NCI-H128 (cell line): Measurements from ENCODE around the gene IQSEC1.

ENCODE experiments used
- DNase-seq: peaks from one replicate; lab custom pipeline; 2025; ENCODE audit not compliant: unreplicated experiment; lab: John Stamatoyannopoulos, UW

The IQSEC1 gene

DNA sequence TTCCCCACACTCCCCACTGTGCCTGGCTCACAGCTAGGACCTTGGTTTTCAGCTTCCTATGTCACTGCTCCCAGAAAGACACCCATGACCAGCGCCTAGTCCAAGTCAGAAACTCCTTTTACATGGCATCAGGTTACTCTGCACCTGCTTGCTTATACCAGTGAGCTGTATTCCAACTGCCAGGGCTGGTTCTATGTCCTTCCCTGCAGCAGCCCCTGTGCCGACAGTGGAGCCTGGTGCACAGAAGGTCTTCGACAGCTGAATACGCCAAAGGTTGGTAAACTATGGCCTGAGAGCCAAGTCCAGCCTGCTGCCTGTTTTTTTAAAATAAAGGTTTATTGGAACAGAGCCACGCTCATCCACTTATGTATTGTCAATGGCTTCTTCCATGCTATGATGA, 102.5 kb downstream of the IQSEC1 start:
- DNase-seq = peak; percentile 8

DNA sequence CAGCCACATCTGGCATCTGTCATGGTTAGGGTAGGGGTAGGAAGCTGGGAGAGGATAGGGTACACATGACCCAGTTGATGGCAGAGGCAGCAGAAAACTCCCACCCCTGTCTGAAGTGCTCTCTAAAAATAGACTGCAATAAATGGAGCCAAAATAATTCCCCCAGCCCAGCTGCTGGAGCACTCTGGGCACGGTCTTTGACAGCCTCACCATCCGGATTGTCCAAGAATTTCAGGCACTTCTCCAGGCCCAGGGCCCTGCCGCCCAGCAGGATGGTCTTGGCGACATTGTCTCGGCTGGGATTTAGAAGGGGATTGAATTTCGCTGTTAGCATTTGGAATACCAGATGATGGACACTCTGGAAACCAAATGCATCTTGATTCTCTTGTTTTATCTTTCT, 103.7 kb downstream of the IQSEC1 start:
- DNase-seq = no peak

DNA sequence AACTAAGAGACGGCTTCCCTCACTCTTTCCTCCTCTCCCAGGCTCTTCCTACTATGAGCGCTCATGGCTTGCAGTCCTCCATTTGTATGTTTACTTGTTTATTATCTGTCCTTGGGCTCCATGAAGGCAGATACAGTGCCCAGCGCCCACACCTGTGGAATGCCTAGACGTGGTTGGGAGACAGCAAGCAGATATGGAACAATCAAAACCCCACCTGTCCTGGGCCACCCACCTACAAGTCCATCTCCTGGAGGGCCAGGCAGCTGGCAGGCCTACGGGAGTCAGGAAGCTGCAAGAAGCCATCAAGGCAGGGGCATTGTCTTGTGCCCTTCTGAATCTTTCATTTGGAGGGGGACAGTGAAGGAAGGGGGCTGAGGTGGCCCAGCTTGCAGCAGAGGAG, 104.7 kb downstream of the IQSEC1 start:
- no peak for DNase-seq

DNA sequence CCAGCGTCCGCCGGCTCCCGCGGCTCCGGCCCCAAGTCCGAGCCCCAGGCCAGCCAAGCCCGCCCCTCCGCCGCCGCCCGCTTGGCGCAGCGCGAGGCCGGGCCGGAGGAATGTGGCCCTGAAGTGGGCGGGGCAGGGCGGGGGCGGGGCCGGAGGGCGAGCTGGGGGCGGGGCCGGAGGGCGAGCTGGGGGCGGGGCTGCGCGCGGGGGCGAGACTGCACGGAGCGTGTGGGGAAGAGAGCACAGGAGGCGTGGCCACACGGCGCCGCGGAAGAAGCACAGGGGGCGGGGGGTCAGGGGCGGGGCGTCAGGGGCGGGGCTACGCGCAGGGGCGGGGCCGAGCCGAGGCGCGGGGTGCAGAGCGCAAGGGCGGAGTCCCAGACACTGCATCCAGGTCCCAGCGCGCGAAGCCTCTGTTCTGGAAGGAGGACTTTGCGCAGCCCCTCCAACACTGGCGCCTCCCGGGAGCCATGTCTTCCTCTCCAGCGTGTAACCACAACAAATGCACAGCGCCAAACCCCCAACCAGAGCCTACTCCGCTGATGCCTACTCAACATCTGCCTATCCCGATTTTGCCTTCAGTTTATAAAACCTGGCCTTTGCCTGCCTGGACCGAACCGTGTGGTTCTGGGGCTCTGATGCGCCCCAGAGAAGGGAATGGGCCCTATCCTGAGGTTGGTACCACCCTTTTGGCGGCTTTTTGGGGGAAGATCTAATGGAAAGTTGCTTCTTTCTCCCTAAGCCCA, 105.5 kb downstream of the IQSEC1 start:
- DNase-seq = no peak

DNA sequence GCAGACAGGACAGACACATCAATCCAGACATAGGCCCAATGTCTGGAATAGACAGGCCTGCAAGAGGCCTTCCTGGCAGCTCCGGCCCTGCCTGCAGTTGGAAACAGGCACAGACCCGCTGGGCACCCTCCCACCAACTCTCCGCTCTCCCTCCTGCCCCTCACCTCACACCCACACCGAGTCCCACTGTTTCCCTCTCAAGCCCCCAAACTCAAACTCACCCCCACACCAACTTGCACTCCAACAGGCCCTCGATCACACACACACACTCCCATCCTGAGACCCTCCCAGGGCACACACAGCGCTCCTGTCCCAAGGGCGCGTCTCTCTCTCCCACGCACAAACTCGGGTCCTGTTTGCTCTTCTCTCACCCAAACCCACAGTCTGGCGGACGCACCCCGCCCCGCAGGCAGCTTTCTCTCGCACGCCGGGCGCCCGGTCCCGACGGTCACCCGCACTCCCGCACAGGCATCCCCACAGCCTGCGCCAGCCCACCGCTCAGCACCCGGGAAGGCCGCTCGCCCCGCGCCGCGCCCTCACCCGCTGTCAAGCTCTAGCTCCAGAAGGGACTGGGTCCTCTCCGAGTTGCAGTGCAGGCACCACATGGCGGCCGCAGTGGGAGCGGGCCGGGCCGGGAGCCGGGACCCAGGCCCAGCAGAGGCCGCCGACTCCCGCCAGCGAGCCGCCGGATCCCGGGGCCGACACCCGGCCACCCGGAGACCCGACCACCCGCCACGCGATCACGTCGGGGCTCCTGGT, 106.2 kb downstream of the IQSEC1 start:
- DNase-seq = no peak

DNA sequence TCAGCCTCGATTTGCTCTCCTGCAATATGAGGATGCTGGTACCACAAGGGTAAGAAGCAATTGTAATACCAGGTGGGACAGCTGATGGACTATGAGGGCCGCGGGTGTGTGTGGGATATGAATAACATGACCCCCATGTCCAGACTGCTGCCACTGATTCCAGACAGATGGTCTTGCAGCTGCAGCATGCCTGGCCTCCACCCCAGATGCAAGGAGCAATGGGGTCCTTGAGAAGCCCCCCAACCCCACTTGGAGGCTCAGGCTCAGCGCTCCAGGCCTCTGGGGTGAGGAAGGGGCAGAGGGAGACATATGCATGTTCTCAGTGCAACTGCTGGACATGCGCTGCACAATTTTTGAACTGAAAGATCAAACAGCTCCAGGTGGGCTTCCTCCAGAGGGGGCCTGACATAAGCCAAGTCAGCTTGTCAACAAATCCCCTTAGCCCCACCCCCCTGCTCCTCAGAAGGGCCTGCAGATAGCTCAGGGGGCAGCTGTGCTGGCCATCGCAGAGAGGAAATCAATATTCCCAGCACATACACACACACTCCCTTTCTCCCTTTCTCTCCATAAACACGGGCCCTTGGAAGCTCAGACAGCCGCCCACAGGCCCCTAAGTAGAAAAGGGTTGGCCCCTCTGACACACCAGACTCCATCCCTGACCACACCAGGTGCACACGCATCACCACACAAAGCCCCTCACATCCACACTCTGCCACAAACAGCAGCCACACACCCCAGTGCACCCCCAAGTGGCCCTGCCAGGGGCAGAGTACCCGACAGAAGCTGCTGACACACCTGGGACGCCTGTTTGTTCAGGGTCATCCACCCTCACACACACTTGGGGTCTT, 107.0 kb downstream of the IQSEC1 start:
- DNase-seq = no peak

DNA sequence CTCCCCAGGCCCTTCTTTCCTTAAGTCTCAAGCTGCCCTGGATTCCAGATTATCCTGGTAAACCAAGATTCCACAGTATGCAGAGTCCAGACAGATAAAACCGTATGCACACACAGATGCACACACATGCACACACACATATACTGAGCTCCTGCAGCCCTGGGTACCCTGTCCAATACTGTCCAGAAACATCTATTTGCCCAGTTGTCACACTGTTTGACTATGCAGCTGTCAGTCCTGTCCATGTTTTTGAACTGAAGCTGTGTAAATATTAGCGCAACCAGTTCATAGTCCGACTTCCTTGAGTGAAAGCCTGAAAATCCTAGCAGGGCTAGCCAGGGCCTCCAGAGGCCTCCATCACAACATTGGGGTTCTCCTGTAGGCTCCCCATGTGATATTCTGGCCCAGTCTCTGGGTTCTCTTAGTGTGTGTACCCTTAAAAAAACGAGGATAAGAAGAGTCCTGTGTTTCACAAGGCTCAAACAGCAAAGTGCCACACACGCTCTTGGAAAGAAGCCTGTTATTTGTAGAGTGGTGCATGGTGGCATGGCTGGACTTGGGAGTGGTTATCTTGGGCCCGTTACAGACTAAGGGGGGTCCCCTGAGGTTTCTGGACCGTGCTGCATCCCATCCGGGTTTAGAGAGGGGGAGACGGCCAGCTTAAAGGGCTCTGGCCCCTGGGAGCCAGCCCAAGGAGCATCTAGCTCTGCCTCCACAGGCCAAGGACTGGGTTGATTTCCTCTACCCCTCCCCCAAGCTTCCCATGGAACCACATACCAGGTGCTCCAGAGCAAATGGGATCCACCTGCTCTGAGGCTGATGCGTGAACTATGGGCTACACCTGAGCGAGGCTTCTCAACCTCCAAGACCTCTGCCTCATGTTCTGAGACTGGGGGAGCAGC, 108.3 kb downstream of the IQSEC1 start:
- DNase-seq = no peak

DNA sequence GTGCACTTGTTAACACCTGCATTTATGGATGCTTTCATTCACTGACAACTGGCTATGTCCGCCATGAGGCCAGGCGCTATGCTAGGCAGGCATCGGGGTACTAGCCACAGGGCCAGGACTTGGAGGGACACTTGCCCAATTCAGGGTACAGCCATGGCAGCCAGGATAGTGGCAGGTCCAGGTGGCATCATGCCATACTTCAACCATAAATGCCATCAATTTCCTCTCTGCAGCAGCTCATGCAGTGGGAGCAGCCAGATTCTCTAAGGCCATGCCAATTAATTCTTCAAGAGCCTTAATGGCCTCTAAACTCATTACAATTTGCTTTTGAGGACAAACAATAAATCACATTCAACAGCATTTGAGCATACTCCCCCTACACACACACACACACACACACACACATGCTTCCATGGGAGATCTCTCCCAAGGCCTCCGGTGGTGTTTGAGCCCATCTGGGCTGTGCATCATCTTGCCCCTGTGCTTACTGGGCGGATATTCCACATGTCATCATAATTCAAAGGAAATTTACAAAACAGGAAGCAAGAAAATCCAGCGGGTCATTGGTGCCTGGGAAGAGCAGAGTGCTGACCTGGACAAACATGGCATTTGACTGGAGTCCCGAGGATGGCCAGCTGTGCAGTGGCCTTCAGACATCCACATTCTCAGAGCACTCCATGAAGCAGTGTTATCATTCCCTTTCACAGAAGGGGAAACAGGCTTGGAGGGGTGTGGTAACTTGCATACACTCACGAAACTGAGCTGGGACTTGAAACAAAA, 109.1 kb downstream of the IQSEC1 start:
- DNase-seq = no peak

DNA sequence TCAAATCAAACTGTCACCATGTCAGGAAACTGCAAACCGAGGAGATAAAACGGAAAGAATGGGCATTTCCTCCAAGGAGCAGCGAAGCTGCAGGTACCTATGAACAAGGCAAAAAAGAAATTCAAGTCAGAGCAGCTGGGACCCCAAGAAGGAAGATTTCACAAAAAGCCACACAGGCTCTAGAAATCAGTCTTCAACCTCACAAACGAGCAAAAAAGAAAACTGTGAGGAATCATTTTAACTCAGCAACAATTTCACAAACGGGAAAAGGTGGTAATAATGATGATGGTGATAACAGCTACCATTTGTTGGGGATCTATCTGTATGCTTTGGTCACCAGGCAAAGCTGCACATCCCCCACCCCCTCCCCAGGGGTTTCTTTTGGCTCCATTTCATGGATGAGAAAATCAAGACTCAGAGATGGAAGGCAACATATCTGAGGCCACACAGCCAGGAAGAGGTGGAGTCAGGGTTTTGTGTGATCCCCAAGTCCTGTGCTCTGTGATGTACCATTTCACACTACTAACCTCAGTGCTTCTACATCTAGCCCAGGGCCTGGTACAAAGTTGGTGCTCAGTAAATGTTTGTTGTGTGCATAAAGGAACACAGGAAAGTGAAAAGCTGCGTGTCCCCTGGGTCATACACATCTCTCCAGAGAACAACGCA, 109.9 kb downstream of the IQSEC1 start:
- no peak for DNase-seq

DNA sequence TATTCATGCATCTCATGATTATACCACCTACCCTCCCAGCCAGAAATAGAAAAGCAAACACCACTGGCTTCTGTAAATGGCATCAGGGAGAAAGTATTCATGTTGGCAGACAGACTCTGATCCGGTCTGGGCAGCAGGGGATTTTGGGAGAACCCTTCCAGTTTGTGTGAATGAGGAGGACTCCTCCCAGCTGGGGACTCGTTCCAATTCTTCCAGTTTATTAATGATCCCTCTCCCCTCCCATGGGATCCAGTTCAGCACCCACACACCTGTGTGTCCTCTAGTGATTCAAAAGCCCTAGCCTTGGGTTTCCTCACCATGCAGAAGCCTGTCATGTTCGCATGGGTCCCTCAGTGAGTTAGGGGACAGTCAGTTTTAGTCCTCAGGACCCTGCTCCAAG, 110.9 kb downstream of the IQSEC1 start:
- no peak for DNase-seq

DNA sequence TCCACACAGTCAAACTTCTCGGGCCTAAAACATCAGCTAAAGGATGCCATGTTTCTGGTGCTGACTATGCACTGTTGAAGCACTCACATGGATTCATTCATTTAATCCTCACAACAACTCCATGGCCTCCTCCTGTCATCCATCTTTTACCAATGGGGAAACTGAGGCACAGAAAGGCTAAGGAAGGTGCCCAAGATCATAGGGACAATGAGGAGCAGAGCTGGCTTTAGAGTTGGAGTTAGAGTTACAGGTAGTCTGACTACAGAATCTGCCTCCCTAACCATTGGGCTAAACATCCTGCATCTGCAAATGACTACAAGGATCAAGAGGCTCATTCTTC, 111.6 kb downstream of the IQSEC1 start:
- no peak for DNase-seq

DNA sequence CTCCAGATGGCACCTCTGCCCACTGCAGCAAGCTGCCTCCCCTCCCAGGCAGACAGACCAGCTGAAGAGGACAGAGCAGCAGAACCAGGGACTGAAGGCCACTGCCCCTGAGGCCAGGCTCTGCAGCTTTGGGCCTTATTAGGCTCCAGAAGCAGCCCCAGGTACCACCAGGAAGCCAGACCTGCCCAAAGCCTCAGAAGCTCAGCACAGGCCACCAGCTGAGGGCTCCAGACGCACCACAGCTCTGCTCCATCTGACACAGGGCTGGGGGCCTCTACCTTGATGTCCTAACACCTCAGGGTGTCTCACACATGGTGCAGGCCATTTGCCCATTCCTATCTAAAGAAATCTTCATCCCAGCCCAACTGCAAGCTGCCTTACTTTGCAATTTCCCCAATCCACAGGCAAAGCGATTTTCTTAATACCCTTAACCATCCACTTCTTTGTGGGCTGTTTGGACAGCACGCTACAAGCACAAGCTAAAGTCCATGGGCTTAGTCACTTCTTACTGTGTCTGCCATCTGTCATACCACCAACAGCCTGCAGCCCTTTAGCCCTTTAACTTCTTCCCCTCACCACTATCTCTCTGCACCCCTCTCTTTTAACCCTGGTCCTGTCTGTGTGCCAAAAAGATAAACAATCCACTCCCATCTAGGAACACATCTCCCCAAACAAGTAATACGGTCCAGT, 112.1 kb downstream of the IQSEC1 start:
- DNase-seq = no peak

DNA sequence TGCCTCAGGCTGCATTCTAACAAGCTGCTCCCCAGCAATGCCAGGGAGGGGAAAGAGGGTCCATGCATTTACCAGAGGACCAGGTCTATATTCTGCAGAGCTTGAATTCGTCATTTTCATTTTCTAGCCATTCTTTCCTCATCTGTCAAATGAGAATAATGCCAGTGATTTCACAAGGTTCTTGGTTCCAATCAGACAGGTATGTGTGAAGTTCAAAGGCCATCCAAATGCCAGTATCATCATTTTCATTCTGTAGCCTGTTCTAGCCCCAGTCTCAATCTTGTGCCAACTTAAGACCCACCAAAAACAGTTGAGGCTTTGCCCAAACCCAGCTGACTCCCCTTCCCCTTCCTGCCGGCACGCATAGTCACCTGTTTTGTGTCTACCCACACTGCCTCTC, 112.7 kb downstream of the IQSEC1 start:
- no peak for DNase-seq

DNA sequence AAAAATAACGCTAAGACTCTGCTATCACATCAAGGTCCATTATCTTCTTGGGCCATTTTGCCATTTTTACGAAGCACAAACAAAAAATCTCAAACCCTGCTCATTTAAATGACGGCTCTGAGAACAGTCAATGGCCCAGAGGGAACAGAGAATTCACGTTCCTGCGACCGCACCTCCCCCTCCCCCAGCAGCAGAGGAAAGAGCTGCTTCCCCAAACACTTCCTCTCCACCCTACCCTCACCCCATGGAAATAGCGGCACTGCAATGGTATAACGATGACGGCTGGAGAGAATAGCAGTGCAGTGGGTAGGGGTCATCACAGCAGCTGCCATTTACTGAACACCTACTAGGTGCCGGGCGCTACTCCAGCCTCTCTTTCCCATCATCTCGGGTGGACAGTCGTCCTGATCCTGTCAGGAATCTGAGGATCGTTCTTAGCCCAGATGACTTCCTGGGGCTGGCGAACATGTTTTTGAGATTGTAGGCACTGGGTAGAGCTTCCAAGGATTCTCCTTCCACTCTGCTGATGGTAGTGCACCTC, 113.3 kb downstream of the IQSEC1 start:
- no peak for DNase-seq

DNA sequence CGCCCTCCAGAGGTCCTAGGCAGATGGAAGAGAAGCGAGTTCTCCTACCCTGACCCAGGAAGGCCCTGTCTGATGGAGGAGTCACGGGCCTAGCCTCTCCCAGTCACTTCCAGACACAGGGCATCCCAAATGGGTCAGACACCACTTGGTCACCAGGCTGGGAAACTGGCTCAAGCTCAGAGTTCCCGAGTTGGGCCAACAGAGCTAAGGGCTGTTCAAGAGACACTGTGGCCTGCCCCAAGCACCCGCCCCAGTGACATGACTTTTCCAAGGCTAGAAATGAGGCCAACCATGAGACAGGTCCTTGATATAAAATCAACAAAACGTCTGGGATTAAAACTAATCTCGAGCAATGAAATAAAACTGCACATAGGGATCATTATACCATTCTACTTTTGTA, 113.8 kb downstream of the IQSEC1 start:
- DNase-seq = no peak

DNA sequence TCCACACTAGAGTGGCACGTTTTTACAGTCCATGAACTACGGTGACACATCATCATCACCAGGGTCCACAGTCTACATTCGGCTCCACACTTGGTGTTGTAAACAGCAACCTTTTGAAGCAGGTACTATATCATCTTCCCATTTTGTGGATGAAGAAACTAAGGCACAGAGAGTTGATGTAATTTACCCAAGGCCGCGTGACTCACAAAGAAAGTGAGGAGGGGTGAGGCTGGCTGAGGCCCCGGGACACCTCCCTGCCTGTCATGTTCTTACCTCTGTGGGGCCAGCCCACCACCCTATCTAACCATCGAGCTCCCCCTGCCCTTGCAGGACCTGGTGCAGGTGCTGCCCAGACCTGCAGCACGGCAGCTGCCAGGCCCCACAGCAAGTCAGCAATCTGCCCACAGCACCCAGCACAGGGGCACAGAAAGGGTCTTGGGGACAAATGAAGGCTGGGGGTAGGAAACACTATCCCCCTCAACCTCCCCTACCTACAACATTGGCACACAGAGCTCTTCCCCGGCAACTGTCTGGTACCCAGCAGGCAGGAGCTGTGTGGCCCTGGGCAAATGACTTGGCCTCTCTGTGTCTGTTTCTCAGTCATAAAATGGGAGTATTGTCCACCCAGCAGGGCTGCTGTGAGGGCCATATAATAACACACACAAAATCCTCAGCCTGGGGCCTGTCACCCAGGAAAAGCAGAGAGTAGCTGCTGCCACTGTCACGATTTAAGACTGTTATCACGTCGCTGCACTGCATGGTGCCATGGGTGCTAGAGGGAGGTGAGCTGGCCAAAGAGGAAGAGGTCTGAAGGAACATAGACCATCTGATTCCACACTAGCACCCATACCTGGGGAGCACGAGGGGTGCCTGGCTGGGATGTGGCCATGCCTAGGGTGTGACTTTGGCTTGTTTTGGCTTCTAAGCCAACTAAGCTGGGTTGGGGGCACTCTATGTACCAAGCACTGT, 115.1 kb downstream of the IQSEC1 start:
- no peak for DNase-seq

DNA sequence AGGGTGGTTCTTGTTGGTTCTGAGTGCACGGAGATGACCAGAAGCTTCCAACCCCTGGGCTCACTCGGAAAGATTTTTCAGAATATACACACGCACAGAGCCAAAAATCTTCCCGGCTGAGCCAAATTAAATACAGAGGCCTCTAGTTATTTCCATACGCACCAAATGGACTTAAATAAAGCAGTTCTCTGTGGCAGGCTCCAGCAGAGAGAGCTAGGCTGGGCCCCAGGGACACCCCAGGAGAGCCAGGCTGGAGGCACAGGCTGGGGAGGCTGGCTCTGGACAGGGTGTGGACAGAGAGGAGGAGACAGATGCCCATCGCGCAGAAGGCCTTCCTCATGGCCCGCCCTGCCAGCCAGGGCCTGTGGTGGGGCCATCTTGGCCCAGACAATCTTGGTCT, 115.9 kb downstream of the IQSEC1 start:
- DNase-seq = no peak

DNA sequence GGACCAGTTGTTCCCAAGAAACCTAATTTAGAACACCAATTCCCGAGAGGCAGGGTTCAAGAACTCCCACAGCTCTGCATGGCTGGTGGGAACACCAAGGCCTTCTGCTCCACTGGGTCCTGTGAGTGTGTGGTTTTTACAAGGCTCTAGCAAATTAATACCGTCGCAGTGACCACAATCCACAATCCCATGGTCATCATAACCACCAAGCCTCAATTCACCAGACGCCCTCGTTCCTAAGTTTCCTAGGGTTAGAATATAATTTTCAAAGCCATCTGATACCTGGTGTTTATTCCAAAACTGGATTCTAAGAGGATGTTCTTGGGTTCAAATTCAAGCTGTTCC, 116.9 kb downstream of the IQSEC1 start:
- DNase-seq = no peak
